GM18499 (cell line): ENCODE data around the gene SMIM33.
A peak's percentile ranks its signal among the peaks of the same experiment; 100 is the strongest.
"Not testable (repeated sequence)": the region's sequence is repeated elsewhere in the genome, so short reads cannot be mapped to it uniquely, and the experiment has no call there.

Experiments used
- ATAC-seq: cut with Tn5 transposase; IDR thresholded peaks from one replicate; pipeline ENCODE4 v1.9.1; 2021; ENCODE audit warnings: moderate number of reproducible peaks; ENCODE audit not compliant: insufficient read depth, unreplicated experiment

The SMIM33 gene

DNA sequence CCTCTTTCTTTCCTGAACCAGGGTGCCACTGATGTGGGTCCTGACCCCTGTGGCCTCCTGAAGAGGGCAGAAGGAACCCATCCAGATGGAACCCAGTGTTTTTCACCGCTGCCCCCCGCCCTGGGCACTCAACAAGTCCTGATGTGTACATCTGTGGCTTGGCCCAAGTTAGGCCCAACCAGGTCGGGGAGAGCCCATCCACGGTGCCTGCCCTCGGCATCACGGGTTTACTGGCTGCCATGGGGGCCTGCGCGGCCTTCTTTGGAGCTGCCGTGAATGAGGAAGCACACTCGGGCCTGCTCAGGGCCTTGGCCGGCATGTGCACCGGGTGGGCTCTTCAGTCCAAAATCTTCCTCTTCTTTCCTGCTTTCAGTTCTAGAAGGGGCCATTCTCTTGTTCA is 14.0 kb upstream of the SMIM33 start:
- ATAC-seq: no peak

GRCh38 chr5:139457241-139457640 is 13.6 kb upstream of the SMIM33 start:
- ATAC-seq: no peak

- ATAC-seq: no peak
These were observed 13.0 kb upstream of the SMIM33 start for GRCh38 chr5:139457653-139458306.

DNA sequence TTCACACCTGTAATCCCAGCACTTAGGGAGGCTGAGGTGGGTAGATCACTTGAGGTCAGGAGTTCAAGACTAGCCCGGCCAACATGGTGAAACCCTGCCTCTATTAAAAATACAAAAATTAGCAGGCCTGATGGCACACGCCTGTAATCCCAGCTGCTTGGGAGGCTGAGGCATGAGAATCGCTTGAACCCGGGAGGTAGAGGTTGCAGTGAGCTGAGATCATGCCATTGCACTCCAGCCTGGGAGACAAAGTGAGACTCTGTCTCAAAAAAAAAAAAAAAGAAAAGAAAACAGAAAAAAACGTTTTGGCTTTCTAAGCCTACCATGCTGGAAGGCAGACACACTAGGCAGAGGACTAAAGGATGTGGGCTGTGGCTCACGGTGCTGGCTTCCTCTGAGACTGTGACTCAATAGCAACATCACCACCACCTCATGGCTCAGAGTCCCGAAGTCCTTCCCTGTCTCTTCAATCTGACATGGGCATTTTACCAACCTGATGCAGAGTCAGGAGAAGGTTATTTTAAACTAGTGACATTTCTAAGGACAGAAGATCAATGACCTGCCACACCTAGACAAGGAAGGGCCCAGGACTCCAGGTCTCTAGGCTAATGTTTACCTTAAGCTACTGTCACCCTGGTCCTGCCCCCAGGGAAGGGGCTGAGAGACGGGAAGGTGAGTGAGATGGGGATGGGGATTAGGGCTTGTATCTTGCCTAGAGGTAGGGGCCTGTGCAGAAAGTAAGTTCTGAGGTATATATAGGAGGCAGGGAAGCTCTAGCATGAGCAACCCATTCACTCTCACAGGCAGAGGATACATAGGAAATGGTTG is 12.0 kb upstream of the SMIM33 start:
- ATAC-seq: peak; percentile 36

- ATAC-seq: no peak
These were observed 11.3 kb upstream of the SMIM33 start for GRCh38 chr5:139459451-139459934.

- no peak for ATAC-seq
These were observed 10.3 kb upstream of the SMIM33 start for GRCh38 chr5:139460455-139460854.

DNA sequence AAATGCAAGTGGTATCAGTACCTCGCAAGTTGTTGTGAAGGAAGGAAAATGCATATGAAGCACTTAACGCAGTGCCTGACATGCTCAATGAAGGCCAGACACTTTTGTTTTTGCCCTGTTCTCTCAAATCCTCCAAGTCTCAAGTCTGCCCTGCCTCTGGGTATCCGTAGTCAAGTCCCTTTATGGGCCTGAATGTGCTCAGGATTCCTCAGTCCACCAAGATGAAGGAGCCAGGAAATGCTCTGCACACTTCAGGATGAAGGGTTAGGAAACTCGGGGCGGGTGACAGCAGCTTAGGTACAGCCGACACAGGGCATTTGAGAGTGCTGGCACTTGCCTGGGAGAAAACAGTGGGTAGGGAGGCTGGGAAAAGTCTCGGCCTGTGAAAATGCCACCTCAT is 9.6 kb upstream of the SMIM33 start:
- no peak for ATAC-seq

GRCh38 chr5:139461698-139462097 is 9.1 kb upstream of the SMIM33 start:
- no peak for ATAC-seq

DNA sequence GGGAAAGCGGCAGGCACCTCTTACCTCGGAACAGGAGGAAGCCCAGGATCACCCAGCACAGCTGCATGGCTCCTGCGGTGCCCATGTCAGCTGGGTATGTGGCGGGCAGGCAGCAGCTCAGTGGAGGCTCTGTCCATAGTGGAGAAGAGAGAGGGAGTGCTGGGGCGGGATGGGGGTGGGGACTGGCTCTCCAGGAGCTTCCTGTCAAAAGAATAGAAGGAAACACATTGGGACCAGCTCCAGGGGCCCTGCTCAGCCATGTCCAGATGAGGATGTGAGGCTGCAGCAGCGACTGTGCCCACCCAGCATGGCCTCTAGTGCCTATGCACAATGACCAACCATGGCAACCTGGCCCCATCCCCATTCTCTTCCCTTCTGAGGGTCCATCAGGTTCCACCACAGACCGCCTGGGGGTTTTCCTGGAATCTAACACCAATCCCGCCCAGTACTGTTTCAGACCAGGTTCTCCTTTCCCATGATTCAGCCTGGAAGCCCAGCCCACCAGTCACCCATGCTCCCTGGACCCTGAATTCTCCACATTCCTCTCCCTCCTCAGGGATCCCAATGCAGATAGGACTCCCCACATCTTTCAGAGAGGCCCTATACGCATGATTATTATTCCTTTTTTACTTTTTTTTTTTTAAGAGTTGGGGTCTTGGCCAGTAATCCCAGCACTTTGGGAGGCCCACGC is 8.1 kb upstream of the SMIM33 start, which contains the start of gene ECSCR:
TSS of gene ECSCR (minus strand) at position 158 of the 691 bp plus-strand sequence. CDS start at position 85, 73 bp downstream.
- ATAC-seq: no peak

GRCh38 chr5:139468421-139468931 is 2.3 kb upstream of the SMIM33 start:
- no peak for ATAC-seq

DNA sequence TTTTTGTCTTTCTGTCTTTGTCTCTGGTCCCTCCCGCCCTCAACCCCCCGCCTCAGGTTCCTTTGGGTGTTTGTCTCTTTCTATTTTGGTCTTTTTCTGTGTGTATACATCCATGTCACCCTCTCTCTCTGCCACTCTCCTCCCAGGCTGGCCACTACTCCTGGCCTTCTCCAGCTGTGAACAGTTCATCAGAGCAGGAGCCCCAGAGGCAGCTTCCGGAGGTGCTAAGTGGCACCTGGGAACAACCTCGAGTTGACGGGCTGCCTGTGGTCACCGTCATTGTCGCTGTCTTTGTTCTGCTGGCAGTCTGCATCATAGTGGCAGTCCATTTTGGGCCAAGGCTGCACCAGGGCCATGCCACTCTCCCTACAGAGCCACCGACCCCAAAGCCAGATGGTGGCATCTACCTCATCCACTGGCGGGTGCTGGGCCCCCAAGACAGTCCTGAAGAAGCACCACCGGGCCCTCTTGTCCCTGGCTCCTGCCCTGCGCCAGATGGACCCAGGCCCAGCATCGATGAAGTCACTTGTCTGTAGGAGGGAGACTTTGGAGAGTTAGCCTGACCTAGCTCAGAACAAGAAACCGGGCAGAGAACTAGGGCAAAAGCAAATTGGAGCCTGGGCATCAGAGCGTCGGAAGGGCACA is 1.7 kb downstream of the SMIM33 start:
- ATAC-seq: no peak

- ATAC-seq: no peak
These were observed 2.3 kb downstream of the SMIM33 start for GRCh38 chr5:139473105-139473504.

DNA sequence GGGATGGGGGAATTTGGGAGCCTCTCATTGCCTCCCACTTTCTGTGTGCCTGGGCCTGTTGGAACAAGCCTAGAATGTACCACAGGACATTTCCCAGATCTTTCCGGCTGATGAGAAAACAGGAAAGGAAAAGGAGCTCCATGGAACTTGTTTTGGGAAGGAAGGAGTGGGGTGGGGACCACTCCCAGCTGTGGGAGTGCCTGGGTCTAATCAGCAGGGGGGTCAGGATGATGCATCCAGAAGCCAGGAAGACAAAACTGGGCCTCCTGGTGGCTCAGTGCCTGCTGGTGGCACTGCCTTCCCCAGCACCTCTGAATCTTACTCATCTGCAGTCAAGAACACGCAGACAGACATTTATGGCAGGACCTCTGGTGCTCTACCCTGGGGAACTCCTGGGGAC is 2.8 kb downstream of the SMIM33 start:
- no peak for ATAC-seq

DNA sequence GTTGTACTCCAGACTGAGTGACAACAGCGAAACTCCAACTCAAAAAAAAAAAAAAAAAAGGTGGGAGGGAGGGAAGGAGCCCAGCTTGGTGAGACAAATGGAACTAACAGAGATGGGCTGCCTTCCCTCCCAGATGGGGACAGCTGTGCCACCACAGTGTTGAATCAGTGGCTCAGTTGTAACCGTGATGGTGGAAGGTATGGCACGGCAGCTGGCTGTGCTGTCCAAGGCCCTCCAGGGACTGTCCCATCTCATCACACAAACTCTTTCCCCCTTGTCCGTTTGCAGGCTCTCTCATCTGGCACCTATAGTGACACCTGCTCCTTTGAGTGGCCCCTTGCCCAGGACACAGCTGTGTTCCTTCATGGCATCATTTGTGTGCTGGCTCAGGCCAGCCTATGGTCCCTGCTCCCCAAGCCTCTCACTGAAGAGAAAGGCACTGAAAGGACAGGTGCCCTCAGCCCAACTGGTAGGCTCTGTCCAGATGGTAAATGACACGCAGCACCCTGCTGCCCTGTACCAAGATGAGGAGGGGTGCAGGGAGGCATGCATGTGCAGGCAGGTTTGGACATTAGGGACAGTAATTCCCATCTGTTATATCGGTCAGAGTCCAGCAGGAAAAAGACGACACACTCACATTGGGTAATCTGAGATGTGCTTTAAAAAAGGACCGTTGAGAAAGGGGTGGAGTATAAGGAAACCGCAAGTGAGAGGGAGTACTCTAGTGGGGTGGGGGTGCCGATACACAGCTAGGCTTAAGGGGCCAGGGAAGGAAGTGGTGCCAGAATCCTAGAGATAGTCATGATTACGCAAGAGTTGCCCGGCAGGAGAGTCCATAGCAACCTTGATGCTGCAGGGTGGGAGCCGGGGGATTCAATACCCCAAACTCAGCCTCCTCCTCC is 4.3 kb downstream of the SMIM33 start:
- no peak for ATAC-seq

DNA sequence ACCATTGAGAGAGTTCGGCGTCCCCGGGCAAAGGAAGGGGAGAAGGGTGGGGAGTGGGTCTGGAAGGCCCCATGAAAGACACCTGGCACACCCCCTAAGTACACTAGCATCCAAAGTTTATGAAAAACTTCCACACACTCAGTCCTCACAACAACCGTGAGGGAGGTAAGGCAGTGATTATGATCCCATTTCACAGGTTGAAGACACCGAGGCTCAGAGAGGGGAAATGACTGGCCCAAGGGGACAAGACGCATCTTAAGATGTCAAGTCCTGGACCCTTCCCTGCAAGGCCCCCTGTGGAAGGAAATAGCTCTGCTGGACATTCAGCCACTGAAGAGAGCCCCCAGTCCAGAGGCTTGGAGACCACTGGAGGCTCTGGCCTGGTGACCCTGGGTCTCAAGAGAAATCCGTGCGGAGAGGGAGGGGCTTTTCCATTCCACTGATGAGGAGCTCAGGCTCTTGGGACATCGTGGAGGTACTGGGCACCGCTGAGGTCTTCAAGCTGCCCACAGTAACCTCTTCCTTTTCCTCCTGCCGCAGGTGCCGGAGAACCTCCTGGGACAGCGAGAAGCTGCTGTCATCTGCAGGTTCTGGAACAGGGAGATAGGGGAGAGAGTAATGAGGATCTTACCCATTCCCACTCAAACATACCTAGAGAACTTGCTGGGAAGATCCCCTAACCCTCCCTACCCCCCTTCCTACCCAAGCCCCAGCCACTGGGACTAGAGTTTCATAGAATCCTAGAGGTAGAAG is 5.2 kb downstream of the SMIM33 start:
- ATAC-seq: no peak

DNA sequence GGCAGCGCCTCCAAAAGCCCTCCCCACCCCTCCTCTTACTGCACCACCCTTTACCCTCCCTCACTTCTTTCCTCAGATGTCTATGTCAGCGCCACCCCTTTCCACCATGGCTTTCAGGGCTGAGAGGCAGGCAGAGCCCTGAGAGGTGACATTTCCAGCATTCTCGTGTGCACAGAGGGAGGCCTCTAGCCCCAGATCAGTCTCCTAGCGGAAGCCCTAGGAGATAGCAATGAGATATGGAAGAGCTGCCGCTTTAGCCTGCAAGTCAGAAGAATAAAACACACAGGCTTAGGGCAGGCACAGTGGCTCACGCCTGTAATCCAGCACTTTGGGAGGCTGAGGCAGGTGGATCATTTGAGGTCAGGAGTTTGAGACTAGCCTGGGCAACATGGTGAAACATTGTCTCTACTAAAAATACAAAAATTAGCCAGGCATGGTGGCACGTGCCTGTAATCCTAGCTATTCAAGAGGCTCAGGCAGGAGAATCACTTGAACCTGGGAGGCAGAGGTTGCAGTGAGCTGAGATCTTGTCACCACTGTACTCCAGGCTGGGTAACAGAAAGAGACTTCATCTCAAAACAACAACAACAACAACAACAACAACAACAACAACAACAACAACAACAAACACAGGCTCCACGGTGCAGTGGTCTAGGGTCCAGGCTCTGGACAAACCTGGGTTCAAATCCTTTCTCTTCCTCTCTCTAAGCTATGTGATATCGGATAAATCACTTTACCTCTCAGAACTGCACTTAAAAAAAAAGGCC is 8.0 kb downstream of the SMIM33 start:
- not testable (repeated sequence) for ATAC-seq

- not testable (repeated sequence) for ATAC-seq
These were observed 8.9 kb downstream of the SMIM33 start for GRCh38 chr5:139479729-139480128.

GRCh38 chr5:139481122-139481533 is 10.3 kb downstream of the SMIM33 start:
- no peak for ATAC-seq
